ENCODE results near the gene OPCML.

Gene OPCML

DNA sequence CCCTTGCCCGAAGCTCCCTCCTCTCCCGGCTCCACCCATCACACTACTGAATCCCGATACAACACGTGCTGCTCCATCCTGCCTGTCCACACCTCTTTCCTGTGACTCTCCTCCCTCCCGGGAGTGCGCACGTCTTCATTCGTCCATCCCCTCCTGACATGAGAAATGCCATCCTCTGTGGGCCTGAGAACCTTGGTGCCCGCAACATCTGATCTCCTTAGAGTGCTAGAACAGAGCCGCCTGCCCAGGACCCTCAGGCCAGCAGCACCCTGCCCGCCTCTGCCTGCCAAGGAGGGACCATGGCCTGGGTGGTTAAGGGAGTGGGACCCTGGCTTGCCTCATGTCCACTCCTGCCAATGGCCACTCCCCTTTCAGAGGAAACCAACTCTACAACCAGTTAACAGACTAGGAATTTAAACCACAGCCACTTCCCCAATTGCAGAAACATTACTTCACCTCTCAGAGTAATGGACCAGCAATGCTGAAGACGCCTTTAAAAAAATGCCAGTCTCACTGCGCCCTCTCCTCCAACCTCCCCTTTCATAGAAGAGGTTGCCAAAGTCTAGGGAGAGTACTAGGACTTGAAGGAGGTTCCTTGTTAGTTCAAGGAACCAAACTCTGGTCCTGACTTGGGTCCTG lies 466.3 kb downstream of the OPCML start:
- Histone ChIP-seq H3K27ac (no peak overlapping the region), H3K4me3 (ENCODE audit: low read depth, low read length) (no peak overlapping the region), H3K36me3 (replicated peaks) (no peaks in the 10 kb centered on the region), H3K27me3 (replicated peaks) (no peaks in the 10 kb centered on the region)
- TF ChIP-seq, protein P1, sequence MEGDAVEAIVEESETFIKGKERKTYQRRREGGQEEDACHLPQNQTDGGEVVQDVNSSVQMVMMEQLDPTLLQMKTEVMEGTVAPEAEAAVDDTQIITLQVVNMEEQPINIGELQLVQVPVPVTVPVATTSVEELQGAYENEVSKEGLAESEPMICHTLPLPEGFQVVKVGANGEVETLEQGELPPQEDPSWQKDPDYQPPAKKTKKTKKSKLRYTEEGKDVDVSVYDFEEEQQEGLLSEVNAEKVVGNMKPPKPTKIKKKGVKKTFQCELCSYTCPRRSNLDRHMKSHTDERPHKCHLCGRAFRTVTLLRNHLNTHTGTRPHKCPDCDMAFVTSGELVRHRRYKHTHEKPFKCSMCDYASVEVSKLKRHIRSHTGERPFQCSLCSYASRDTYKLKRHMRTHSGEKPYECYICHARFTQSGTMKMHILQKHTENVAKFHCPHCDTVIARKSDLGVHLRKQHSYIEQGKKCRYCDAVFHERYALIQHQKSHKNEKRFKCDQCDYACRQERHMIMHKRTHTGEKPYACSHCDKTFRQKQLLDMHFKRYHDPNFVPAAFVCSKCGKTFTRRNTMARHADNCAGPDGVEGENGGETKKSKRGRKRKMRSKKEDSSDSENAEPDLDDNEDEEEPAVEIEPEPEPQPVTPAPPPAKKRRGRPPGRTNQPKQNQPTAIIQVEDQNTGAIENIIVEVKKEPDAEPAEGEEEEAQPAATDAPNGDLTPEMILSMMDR (IDR thresholded peaks at IDR 0.05; ENCODE audit: low read depth, low read length, missing control alignments): no peak
- no peak for DNase-seq
- in situ Hi-C loops (cut with HindIII; ENCODE audit: low pct_ligation_motif_present, low sequenced_read_pairs): no loop called here

DNA sequence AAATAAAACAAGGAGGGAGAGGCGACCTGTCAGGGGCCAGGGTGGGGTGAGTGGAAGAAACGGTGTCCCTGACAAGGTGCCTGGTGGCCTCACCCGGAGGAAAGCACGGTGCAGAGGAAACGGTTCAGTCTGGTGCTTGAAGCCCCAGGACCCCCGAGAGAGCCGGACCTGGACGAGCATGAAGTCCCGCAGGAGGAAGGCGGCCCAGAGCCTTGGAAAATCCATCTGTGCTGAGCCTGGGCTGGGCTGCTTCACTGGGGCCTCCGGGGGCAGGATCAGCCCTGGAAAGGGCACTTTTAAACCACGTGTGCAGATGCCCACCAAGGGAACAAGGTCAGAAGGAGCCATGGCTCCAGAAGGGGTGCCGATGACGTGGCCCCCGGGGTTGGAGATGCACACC lies 467.3 kb downstream of the OPCML start:
- in situ Hi-C loops (cut with HindIII; ENCODE audit: low pct_ligation_motif_present, low sequenced_read_pairs): no loop called here
- Histone ChIP-seq H3K4me3 (ENCODE audit: low read depth, low read length) (peak overlapping the region; percentile 63), H3K27me3 (replicated peaks) (no peaks in the 10 kb centered on the region)

DNA sequence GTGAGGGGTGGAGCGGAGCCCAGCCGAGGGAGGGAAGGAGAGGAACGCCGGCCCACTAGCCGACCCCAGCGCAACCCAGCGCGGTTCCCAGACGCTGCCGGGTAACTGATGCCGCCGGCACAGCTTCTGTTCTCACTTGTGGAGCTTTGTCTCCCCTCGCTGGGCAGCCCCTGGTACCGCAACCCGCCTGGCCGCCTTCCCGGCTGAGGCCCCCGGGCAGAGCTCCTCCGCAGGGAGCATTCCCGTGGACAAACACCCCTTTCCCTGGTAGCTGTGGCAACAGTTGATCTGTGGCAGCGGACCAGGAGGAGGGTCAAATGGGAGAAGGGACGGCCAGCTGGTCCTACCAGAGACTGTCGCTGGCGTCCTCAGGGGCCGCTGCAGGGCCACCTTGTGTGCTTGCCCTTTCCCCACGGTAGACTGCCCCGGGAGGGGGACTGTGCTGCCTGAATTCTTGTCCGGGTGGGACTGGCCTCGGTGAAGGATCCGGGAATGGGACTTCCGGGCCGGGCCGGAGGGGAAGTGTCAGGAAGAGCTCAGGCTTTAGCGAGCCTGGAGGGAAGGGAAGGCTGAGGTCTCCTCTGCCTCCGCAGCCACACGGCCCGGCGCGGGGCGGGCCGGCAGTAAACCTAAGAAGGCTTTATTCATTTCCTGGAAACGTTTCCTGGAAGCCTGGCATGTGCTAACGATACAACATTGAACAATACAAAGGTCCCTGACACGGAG lies 468.0 kb downstream of the OPCML start:
- H3K27me3 ChIP-seq (replicated peaks): no peaks in the 10 kb centered on the region
- TF ChIP-seq, protein P1 (IDR thresholded peaks at IDR 0.05; ENCODE audit: low read depth, low read length, missing control alignments): peak; percentile 88

More for the DNA sequence above, 467.3 kb downstream of the OPCML start:
- TF ChIP-seq, protein P1 (IDR thresholded peaks at IDR 0.05; ENCODE audit: low read depth, low read length, missing control alignments): no peak
- DNase-seq: no peak
- H3K27ac ChIP-seq: no peak overlapping the region
- H3K36me3 ChIP-seq (replicated peaks): no peaks in the 10 kb centered on the region

DNA sequence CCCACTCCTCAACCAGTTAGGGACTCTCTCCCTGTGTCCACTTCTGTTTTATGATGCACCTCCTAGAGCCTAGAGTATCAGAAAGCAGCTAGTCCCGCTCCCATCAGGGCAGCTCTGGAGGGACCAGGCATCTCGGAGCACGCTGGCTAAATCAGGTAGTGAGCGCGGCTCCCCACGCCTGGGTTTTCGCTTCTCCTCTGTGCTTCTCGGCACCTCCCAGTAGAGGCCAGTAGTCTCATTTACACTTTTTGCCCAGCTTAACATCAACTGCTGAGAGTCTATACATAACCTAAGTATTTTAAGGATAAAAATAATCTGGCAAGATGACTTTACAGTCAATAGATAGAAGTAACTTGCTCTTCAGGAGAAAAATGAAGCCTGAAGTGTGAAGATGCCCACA lies 473.8 kb downstream of the OPCML start:
- TF ChIP-seq, protein P1 (IDR thresholded peaks at IDR 0.05; ENCODE audit: low read depth, low read length, missing control alignments): no peak
- in situ Hi-C loops (cut with HindIII; ENCODE audit: low pct_ligation_motif_present, low sequenced_read_pairs): no loop called here

More for the DNA sequence above, 468.0 kb downstream of the OPCML start:
- Histone ChIP-seq H3K36me3 (replicated peaks) (no peaks in the 10 kb centered on the region), H3K4me3 (ENCODE audit: low read depth, low read length) (peak overlapping the region; percentile 63), H3K27ac (no peak overlapping the region)
- in situ Hi-C loops (cut with HindIII; ENCODE audit: low pct_ligation_motif_present, low sequenced_read_pairs): no loop called here
- peak; percentile 68 for DNase-seq

DNA sequence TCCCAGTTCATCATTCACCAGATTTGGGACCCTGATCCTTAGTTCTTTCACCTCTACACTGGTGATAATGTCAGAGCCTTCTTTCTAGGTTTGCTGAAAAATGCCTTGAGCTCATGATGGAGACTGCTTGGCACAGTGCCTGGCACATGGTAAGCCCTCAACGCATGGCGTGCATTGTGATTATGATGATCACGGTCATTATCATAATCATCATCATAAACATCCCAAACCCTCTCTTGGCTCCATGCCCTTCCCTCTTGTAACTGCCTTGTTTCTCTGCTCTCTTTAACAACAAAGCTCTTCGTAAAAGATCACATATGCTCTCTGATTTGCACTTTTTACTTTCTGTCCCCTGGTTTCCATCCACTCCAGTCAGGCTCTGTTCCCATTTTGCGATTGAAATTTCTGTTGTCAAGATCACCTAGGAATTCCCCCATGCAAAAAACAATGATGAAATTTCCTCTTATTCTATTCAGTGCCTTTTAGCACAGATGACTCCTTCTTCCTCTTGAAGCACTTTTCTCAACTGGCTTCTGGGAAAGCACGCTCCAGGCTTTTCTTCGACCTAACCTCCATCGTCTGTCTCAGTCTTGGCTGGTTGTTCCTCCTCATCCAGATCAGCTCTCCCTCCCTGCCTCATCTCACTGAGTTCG lies 479.1 kb downstream of the OPCML start:
- Histone ChIP-seq H3K4me3 (ENCODE audit: low read depth, low read length) (no peak overlapping the region), H3K27ac (no peak overlapping the region), H3K36me3 (replicated peaks) (no peaks in the 10 kb centered on the region), H3K27me3 (replicated peaks) (no peaks in the 10 kb centered on the region)
- DNase-seq: no peak
- TF ChIP-seq, protein P1 (IDR thresholded peaks at IDR 0.05; ENCODE audit: low read depth, low read length, missing control alignments): no peak
- in situ Hi-C loops (cut with HindIII; ENCODE audit: low pct_ligation_motif_present, low sequenced_read_pairs): no loop called here

More for the DNA sequence above, 473.8 kb downstream of the OPCML start:
- DNase-seq: no peak
- Histone ChIP-seq H3K36me3 (replicated peaks) (no peaks in the 10 kb centered on the region), H3K4me3 (ENCODE audit: low read depth, low read length) (no peak overlapping the region), H3K27me3 (replicated peaks) (no peaks in the 10 kb centered on the region), H3K27ac (no peak overlapping the region)
